Small intestine (tissue), 7 donors: ENCODE results near the gene WFIKKN1. TPM values are rescaled to one million over a fixed set of nuclear protein-coding genes. Genes with fewer than 3 reads are reported as not detected.

Experiments used
- DNase-seq, 2 donors: peaks; one replicate each; pipeline versions ENCODE4 v3.0.0 to v3.0.0-alpha.2; 2013
- FAIRE-seq: peaks from 2 replicates; lab custom pipeline; 2012; peaks lifted over from hg19 to GRCh38; lab: Jason Lieb, UNC
- H3K27ac ChIP-seq, 3 donors: one replicate each; pipeline ENCODE4 v1.5.1; 2013; ENCODE audit warnings: low read length in 2 of 3, mild to moderate bottlenecking in 2 of 3, control low read depth in 1 of 3, inconsistent platforms in 1 of 3, low read depth in 1 of 3, moderate library complexity in 1 of 3
- H3K27me3 ChIP-seq, 3 donors: one replicate each; pipeline ENCODE4 v1.6.1; 2013; ENCODE audit warnings: low read length in 3 of 3, inconsistent platforms in 1 of 3; ENCODE audit not compliant: control insufficient read depth in 3 of 3, insufficient read depth in 3 of 3
- H3K36me3 ChIP-seq, 3 donors: one replicate each; pipeline ENCODE4 v1.6.1; 2013; ENCODE audit warnings: low read length in 3 of 3, inconsistent platforms in 1 of 3, low read depth in 1 of 3, mild to moderate bottlenecking in 1 of 3, moderate library complexity in 1 of 3; ENCODE audit not compliant: control insufficient read depth in 3 of 3, insufficient read depth in 2 of 3
- H3K4me1 ChIP-seq, 3 donors: one replicate each; pipeline ENCODE4 v1.6.1; 2013; ENCODE audit warnings: low read length in 2 of 3, inconsistent platforms in 1 of 3, low read depth in 1 of 3, mild to moderate bottlenecking in 1 of 3, moderate library complexity in 1 of 3; ENCODE audit not compliant: control insufficient read depth in 3 of 3, insufficient read depth in 2 of 3
- H3K4me3 ChIP-seq, 3 donors: one replicate each; pipeline ENCODE4 v1.5.1; 2013; ENCODE audit warnings: low read length in 3 of 3, control low read depth in 1 of 3, inconsistent platforms in 1 of 3, low read depth in 1 of 3, mild to moderate bottlenecking in 1 of 3, moderate library complexity in 1 of 3
- H3K9me3 ChIP-seq, 2 donors: one replicate each; pipeline ENCODE4 v1.6.1; 2013; ENCODE audit warnings: low read depth in 1 of 2, low read length in 1 of 2; ENCODE audit not compliant: control insufficient read depth in 2 of 2, insufficient read depth in 1 of 2
- WGBS, 3 donors: extraction: QIAGEN DNeasy Blood & Tissue Kit; methylation state at CpG; one replicate each; pipeline ENCODE4 v1.1.7; 2013; 5-methylcytosine and 5-hydroxymethylcytosine counted together
- polyA plus RNA-seq, 4 donors: library from polyadenylated mRNA; stranded (reverse) in 3 of 4; unstranded in 1 of 4; fragments of 200-250 nt in 3 of 4; fragments of 120-200 nt in 1 of 4; gene quantifications; one replicate each; pipeline versions ENCODE4 v1.2.1 to v1.2.3, GENCODE V29; 2013
- donor health status: healthy with polysubstance abuse.
- donor health status: control.
- donor health status: control.
- donor health status: Bipolar disorder and iron deficiency.
- donor health status: healthy.

Gene WFIKKN1
- polyA plus RNA-seq, 4 donors: 0.60 to 7.6 (median 3.6) TPM

DNA sequence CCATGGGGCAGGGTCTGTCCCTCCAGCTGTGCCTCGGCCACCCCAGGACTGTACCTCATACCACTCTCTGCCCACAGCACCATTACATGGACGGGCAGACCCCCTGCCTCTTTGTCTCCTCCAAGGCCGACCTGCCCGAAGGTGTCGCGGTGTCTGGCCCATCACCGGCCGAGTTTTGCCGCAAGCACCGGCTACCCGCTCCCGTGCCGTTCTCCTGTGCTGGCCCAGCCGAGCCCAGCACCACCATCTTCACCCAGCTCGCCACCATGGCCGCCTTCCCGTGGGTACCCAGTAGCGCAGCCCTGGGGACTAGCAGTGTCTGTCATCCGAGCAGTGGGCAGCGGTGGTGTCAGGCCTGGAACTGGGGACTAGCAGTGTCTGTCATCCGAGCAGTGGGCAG, 42.1 kb downstream of the WFIKKN1 start:
- no peak for DNase-seq
- H3K9me3 ChIP-seq: no peaks in the 10 kb centered on the region
- H3K27me3 ChIP-seq: peaks cover 0 to 3% (median 0%) of the 10 kb centered on the region in 3 donors
- peaks cover 15 to 67% (median 21%) of the 10 kb centered on the region in 3 donors for H3K36me3 ChIP-seq
- H3K27ac ChIP-seq: no peak overlapping the region
- WGBS, 3 donors: 92 to 95% (median 95%) methylated on average over 17 to 21 of the region's 21 CpGs
- no peak overlapping the region for H3K4me3 ChIP-seq
- peaks cover 3 to 32% (median 5%) of the 10 kb centered on the region in 3 donors for H3K4me1 ChIP-seq
- FAIRE-seq: no peak

DNA sequence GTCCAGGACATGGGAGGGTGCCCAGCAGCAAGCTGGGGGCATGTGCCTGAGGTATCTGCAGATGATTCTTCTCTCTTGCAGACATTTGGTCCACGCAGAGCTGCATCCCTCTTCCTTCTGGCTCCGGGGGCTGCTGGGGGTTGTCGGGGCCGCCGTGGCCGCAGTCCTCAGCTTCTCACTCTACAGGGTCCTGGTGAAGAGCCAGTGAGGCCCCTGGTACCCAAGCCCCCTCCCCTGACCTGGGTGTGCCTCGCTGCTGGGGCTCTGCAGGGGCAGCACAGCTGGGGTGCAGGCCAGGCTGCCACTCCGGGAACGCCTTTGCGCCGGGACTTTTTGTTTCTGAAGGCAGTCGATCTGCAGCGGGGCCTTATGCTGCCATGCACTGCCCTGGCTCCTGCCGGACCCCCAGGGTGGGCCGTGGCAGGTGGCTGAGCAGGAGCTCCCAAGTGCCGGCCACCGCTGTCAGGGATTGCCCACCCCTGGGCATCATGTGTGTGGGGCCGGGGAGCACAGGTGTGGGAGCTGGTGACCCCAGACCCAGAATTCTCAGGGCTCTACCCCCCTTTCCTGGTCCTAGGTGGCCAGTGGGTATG, 42.7 kb downstream of the WFIKKN1 start:
- 90 to 91% (median 91%) methylated on average over 14 to 18 of the region's 18 CpGs for WGBS, 3 donors
- H3K4me1 ChIP-seq: peaks cover 3 to 32% (median 5%) of the 10 kb centered on the region in 3 donors
- H3K27me3 ChIP-seq: peaks cover 0 to 3% (median 0%) of the 10 kb centered on the region in 3 donors
- FAIRE-seq: no peak
- no peak overlapping the region for H3K27ac ChIP-seq
- H3K4me3 ChIP-seq: no peak overlapping the region
- H3K36me3 ChIP-seq: peaks cover 15 to 67% (median 21%) of the 10 kb centered on the region in 3 donors
- no peaks in the 10 kb centered on the region for H3K9me3 ChIP-seq
- DNase-seq: no peak

DNA sequence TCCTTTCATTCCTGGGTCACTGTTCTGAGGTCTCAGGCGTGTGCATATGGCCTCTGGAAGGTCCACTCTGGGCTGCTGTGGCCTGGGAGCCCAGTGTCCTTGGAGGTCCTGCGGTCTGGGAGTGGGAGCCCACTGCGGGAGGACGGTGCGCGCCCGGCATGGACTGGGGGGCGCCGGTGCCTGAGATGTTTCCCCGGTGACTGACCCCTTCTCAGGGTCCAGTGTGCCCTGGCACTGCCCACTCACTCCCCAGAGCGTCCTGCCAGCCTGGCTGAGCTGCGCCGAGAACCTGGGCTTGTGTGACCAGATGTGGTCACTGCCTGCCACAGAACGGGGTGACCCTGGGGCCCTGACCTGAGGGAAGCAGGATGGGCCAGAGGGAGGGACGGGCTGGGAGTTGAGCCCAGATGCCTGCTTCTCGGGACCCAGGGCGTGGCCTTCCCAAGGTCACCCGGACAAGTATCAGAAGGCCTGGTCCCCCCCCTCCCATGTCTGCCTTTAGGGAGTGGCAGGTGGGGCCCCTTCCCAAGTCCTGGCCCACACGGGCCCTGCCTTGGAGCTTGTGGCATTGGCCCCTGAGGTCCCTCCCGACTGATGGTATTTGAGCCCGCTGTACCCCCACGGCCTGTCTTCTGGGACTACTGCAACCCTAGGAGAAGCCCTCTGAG, 43.6 kb downstream of the WFIKKN1 start:
- Histone ChIP-seq H3K9me3 (no peaks in the 10 kb centered on the region), H3K4me1 (peaks cover 5 to 26% (median 5%) of the 10 kb centered on the region in 3 donors), H3K4me3 (no peak overlapping the region), H3K27me3 (peaks cover 0 to 3% (median 0%) of the 10 kb centered on the region in 3 donors), H3K27ac (no peak overlapping the region), H3K36me3 (peaks cover 15 to 59% (median 21%) of the 10 kb centered on the region in 3 donors)
- DNase-seq: no peak
- no peak for FAIRE-seq
- 72 to 80% (median 76%) methylated on average over 21 to 22 of the region's 22 CpGs for WGBS, 3 donors

DNA sequence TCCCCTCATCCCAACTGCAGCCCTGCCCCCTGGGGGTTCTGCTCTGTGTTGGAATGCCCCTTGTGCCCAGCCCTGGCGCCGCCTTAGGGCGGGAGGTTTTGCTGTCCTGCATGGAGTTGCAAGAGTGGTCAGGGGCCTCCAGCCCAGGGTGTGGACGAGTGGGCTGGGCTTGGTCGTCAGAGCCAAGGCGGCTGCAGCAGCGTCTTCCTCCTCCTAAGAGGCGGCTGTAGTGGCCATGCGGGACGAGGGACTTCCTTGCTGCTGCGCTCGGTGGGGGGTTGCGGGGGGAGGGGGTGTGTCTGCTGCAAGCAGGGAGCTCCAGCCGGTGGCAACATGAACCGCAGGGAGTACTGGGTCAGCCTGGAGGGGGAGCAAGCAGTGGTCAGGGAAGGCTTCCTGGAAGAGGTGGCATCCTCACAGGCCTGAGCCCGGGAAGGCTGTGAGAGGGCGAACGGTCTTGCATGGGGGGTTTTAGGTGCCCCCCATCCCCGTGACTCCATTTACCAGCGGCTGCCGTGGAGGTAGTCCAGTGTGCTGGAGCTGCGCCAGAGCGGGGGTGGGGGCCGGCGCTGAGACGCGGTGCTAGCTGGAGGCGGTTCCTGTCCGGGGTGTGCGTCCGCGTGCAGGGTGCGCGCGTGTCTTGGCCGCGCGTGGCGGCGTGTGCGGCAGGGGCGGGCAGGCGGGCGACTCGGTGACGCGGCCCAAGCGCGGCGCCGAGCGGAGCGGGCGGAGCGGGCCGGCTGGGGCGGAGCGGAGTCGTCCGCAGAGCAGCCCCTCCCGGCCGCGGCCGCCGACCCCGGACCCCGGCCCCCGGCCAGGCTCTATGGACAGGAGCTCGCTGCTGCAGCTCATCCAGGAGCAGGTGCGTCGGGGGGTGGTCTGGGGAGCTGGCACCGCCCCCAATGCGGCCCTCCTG, 44.4 kb downstream of the WFIKKN1 start, which contains the start of gene RHBDL1:
Gene RHBDL1, plus strand, starts transcription at position 704 of the 916 bp plus-strand sequence. Its CDS starts 120 bp downstream, at position 824.
- FAIRE-seq (no peak), DNase-seq (peak; percentile 25 to 48)
- Histone ChIP-seq H3K4me3 (peak within 1 kb of the TSS; percentile 27 to 42 (median 39)), H3K36me3 (peaks cover 15 to 50% (median 19%) of the 10 kb centered on the region in 3 donors), H3K9me3 (no peaks in the 10 kb centered on the region), H3K27me3 (peaks cover 0 to 3% (median 0%) of the 10 kb centered on the region in 3 donors), H3K4me1 (peaks cover 5 to 26% (median 5%) of the 10 kb centered on the region in 3 donors), H3K27ac (peak within 1 kb of the TSS in 1 of 3 donors; percentile 25)
- 5 to 10% (median 6%) methylated on average over 36 to 73 of the region's 73 CpGs for WGBS, 3 donors

DNA sequence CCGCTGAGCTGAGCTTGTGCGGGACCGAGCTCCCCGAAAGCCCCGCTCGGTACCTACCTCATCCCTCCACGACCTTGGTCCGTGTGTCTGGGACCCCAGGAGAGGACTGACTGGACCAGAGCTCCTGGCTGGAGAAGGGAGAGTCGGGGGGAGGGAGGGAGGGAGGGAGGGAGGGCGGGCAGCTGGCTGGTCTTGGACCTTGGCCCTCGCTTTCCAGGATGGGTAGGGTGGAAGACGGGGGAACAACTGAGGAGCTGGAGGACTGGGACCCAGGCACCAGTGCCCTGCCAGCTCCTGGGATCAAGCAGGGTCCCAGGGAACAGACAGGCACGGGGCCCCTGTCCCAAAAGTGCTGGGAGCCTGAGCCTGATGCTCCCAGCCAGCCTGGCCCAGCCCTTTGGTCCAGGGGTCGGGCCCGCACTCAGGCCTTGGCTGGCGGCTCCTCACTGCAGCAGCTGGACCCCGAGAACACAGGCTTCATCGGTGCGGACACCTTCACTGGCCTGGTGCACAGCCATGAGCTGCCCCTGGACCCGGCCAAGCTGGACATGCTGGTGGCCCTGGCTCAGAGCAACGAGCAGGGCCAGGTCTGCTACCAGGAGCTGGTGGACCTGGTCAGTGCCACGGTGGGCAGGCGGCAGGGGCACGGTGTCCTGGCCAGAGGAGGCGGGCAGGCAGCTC, 45.2 kb downstream of the WFIKKN1 start:
- no peak for FAIRE-seq
- H3K4me1 ChIP-seq: peaks cover 5 to 28% (median 5%) of the 10 kb centered on the region in 3 donors
- peaks cover 12 to 42% (median 16%) of the 10 kb centered on the region in 3 donors for H3K36me3 ChIP-seq
- peaks cover 0 to 3% (median 0%) of the 10 kb centered on the region in 3 donors for H3K27me3 ChIP-seq
- H3K27ac ChIP-seq: no peak overlapping the region
- 16 to 39% (median 33%) methylated on average over 18 to 25 of the region's 25 CpGs for WGBS, 3 donors
- no peaks in the 10 kb centered on the region for H3K9me3 ChIP-seq
- H3K4me3 ChIP-seq: peak overlapping the region; percentile 27 to 42 (median 39)
- DNase-seq: peak; percentile 63 to 64

DNA sequence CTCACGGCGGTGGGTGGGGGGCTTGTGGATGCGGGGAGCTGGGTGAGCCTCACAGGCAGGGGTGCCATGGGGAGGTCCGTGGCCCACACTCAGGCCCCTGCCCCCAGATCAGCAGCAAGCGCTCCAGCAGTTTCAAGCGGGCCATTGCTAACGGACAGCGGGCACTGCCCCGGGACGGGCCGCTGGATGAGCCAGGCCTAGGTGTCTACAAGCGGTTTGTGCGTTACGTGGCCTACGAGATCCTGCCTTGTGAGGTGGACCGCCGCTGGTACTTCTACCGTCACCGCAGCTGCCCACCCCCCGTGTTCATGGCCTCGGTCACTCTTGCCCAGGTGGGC, 45.7 kb downstream of the WFIKKN1 start:
- no peak for FAIRE-seq
- Histone ChIP-seq H3K9me3 (no peaks in the 10 kb centered on the region), H3K27me3 (peaks cover 0 to 3% (median 0%) of the 10 kb centered on the region in 3 donors), H3K36me3 (peaks cover 7 to 42% (median 16%) of the 10 kb centered on the region in 3 donors), H3K4me3 (no peak overlapping the region), H3K4me1 (peaks cover 5 to 34% (median 8%) of the 10 kb centered on the region in 3 donors), H3K27ac (peak overlapping the region in 1 of 3 donors; percentile 25)
- DNase-seq: no peak
- 30 to 80% (median 55%) methylated on average over 17 to 21 of the region's 21 CpGs for WGBS, 3 donors

DNA sequence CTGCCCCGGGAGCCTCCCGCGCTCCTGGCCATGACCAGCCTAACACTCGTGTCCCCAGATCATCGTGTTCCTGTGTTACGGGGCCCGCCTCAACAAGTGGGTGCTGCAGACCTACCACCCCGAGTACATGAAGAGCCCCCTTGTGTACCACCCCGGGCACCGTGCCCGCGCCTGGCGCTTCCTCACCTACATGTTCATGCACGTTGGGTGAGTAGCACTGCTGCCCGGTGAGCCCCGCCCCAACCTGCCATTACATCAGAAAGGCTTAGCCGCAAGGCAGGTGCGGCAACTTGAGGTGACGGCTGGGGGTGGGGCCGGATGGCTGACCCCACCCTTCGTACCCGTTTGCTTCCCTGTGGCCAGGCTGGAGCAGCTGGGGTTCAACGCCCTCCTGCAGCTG, 46.1 kb downstream of the WFIKKN1 start:
- Histone ChIP-seq H3K4me1 (peaks cover 8 to 37% (median 9%) of the 10 kb centered on the region in 3 donors), H3K9me3 (no peaks in the 10 kb centered on the region), H3K4me3 (no peak overlapping the region), H3K36me3 (peaks cover 3 to 42% (median 15%) of the 10 kb centered on the region in 3 donors), H3K27me3 (peaks cover 0 to 3% (median 0%) of the 10 kb centered on the region in 3 donors), H3K27ac (peak overlapping the region in 1 of 3 donors; percentile 25)
- DNase-seq (peak; percentile 86 to 94), FAIRE-seq (no peak)
- 15 to 47% (median 30%) methylated on average over 22 to 23 of the region's 23 CpGs for WGBS, 3 donors
